Vagina (tissue), 2 donors: Measurements from ENCODE around the gene SQOR.

Source experiments
- CTCF ChIP-seq, 3 experiments: fragments of 450-650 bp in 2 of 3; fragments of 200-600 bp in 1 of 3; sonication (generic) in 1 of 3; IDR thresholded peaks; one replicate each; pipeline ENCODE4 v1.5.1; 2017 to 2019; ENCODE audit warnings: antibody characterized with exemption in 3 of 3, mild to moderate bottlenecking in 2 of 3, moderate library complexity in 2 of 3
- POLR2A ChIP-seq, 2 donors: fragments of 450-650 bp; IDR thresholded peaks; one replicate each; pipeline ENCODE4 v1.6.1; 2017; ENCODE audit warnings: antibody characterized with exemption in 2 of 2, mild to moderate bottlenecking in 2 of 2, moderate library complexity in 2 of 2
- POLR2AphosphoS5 ChIP-seq, 2 donors: sonication (generic); formaldehyde crosslinking; IDR thresholded peaks; one replicate each; pipeline ENCODE4 v1.9.0; 2017; ENCODE audit warnings: antibody characterized with exemption in 2 of 2, mild to moderate bottlenecking in 2 of 2, low read depth in 1 of 2; ENCODE audit not compliant: insufficient read depth in 1 of 2

GRCh38 chr15:45728641-45729040 lies 93.8 kb downstream of the SQOR start:
- TF ChIP-seq CTCF (IDR thresholded peaks at IDR 0.05) (no peak), POLR2AphosphoS5 (IDR thresholded peaks at IDR 0.05; ENCODE audit: insufficient read depth in 1 of 2, low read depth in 1 of 2) (no peak), POLR2A (IDR thresholded peaks at IDR 0.05) (no peak)
